Stimulated activated CD8-positive, alpha-beta memory T cell treated with anti-CD3 and anti-CD28 coated beads, Interleukin-4, amount 100 ng/mL, for 4 hours (primary cell): Measurements from ENCODE around the gene SELENOF.

Source experiments
- DNase-seq, 2 donors: peaks; one replicate each; pipeline ENCODE4 v3.0.0-alpha.2; 2020; ENCODE audit warnings: low read depth in 2 of 2, low spot score in 1 of 2

The SELENOF gene

GRCh38 chr1:86913896-86914600 lies at the start of gene SELENOF:
Gene SELENOF, minus strand, starts transcription at chr1:86914126. Its CDS starts 15 bp downstream, at chr1:86914111.
- peak; percentile 98 for DNase-seq

DNA sequence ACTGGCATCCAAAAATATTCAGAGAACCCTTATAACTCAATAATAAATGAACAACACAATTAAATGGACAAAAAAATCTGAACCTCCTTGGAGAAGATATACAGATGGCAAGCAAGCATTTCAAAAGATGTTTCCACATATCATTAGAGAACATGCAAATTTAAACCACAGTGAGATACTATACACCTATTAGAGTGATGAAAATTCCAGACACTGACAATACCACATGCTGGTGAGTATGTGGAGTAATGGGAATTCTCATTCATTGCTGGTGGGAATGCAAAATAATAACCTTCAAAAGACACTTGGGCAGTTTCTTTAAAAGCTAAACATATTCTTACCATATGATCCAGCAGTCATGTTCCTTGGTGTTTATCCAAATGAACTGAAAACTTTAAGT lies 46.6 kb upstream of the SELENOF start:
- DNase-seq = no peak

- no peak for DNase-seq
These were observed 43.3 kb upstream of the SELENOF start for GRCh38 chr1:86957221-86957620.

GRCh38 chr1:86956221-86956620 lies 42.3 kb upstream of the SELENOF start:
- no peak for DNase-seq

DNA sequence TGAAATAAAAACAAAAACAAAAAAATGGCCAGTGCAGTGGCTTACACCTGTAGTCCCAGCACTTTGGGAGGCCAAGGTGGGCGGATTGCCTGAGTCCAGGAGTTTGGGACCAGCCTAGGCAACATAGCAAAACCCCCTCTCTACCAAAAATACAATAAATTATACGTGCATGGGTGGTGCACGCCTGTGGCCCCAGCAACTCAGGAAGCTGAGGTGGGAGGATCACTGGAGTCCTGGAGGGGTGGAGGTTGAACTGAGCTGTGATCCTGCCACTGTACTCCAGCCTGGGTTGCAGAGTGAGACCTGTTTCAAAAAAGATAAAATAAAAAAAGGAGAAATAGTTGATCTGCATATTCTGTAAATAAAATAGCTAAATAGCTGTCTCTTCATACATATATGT lies 41.8 kb upstream of the SELENOF start:
- no peak for DNase-seq

- no peak for DNase-seq
These were observed 39.2 kb upstream of the SELENOF start for GRCh38 chr1:86953167-86953566.

- DNase-seq = no peak
These were observed 37.5 kb upstream of the SELENOF start for GRCh38 chr1:86951430-86951829.

DNA sequence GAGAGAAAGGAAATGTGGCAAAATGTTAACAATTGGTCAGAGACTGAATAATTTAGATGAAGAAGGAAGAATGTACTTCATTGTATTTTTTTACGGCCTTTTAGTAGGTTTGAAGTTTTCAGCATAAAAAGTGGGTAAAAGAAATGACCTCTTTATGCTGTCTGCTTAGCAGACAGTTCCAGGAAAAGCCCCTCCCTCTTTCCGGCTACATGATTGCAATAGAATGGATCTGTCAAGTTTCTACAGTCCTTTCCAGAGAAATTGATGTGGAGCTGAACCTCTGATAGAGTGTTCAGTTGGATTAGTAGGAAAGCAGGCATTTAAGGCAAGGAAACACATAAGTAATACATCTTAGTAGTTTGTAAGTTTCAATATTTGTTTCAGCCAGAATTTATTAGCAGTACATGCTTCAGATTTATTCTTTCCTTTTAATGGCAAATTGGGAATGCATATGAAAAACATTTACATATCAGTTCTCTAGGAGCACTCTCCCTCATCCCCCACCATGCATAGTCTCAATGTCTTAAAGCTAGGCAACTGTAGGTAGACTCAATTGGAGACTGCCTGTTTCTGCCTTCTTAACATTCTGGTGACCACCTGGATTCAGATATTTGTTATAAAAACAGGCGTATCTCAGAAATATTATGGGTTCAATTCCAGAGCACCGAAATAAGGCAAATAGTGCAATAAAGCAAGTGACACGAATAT lies 36.9 kb upstream of the SELENOF start:
- DNase-seq = no peak

- no peak for DNase-seq
These were observed 34.3 kb upstream of the SELENOF start for GRCh38 chr1:86948212-86948611.

- DNase-seq = no peak
These were observed 28.8 kb upstream of the SELENOF start for GRCh38 chr1:86942743-86943142.

- DNase-seq = no peak
These were observed 28.1 kb upstream of the SELENOF start for GRCh38 chr1:86942042-86942441.

DNA sequence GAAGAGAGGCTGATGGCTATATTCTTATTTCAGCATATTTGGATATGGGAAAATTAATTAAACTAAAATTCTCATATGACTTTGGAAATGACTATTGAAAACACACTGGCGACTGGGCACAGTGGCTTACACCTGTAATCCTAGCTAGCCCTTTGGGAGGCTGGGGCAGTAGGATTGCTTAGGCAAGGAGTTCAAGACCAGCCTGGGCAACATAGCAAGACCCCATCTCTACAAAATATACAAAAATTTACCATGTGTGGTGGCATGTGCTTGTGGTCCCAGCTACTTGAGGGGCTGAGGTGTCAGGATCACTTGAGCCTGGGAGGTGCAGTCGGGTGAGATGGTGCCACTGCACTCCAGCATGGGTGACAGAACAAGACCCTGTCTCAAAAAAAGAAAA lies 26.7 kb upstream of the SELENOF start:
- DNase-seq = no peak

- DNase-seq = no peak
These were observed 25.5 kb upstream of the SELENOF start for GRCh38 chr1:86939406-86939805.

GRCh38 chr1:86938855-86939254 lies 24.9 kb upstream of the SELENOF start:
- no peak for DNase-seq

GRCh38 chr1:86938450-86938849 lies 24.5 kb upstream of the SELENOF start:
- DNase-seq = no peak

DNA sequence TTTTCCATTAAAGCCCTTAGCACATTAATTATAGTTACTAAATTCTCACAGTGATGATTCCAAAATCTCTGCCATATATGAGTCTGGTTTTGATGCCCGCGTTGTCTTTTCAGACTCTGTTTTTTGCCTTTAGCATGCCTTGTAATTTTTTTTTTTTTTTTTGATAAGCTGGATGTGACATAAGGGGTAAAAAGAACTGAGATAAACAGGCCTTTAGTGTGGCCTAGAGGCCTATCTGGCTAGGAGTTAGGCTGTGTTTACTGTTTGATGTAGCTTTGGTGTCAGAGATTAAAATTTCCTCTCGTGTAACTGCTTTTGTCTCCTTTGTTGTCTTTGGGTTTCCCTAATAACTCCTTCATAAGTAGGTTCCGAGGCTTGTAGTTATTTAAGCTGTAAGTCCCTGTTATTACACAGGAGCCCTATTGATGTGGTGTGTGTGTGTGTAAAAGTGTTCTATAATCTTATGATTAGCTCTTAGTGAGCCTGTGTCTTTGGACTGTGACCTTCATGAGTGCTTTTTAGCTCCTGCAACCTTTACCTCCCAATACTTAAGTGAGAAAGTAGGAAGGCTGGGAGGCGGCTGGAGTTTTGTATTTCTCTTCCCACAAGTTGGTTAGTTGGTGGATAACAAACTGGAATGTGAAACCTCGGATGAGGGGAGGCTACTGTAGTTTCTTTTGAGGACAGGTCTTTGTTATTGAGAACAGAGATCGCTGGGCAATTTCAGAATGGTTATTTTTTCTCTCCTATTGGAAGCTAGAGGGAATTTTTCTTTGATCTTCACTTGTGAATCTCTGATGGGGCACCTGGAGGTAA lies 19.8 kb upstream of the SELENOF start:
- no peak for DNase-seq

DNA sequence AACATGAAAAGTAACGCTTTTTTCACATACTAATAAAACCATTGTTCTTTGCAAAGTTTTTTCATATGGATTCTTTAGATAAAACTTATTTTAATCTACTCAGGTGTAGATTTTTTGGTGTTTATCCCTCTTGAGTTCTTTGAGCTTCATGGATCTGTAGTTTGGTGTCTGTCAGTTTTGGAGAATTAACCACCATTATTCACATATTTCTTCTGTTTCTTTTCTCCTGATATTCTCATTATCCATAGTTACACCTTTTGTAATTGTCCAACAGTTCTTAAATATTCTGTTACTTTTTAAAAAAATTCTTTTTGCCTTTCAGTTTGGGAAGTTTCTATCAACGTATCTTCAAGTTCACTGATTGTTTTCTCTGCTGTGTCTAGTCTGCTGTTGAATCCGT lies 19.1 kb upstream of the SELENOF start:
- no peak for DNase-seq

GRCh38 chr1:86928819-86929218 lies 14.9 kb upstream of the SELENOF start:
- no peak for DNase-seq

GRCh38 chr1:86926883-86927282 lies 13.0 kb upstream of the SELENOF start:
- no peak for DNase-seq

DNA sequence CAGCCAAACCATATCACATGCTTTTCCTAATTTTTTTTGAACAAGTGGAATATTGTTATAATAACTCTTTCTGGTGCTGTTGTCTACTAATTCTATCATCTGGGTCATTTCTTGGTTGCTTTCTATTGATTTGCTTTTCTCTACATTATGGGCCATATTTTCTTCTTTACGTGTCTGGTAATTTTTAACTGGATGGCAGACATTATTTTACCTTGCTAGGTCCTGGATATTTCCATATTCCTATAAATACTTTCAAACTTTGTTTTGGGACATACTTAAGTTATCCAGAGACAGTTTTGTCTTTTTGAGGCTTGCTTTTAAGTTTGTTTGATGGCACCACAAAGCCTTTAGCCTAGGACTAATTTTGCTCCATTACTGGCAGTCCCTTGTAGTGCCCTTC lies 11.8 kb upstream of the SELENOF start:
- DNase-seq = no peak

DNA sequence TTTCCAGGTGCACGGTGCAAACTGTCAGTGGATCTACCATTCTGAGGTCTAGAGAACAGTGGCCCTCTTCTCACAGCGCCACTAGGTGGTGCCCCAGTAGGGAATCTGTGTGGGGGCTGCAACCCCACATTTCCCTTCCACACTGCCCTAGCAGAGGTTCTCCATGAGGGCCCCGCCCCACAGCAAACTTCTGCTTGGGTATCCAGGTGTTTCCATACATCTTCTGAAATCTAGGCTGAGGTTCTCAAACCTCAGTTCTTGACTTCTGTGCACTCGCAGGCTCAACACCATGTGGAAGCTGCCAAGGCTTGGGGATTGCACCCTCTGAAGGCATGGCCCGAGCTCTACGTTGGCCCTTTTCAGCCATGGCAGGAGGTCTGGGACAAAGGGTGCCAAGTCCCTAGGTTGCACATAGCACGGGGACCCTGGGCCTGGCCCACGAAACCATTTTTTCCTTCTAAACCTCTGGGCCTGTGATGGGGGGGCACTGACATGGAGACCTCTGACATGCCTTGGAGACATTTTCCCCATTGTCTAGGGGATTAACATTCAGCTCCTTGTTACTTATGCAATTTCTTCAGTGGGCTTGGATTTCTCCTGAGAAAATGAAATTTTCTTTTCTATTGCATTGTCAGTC lies 10.5 kb upstream of the SELENOF start:
- no peak for DNase-seq

- DNase-seq = no peak
These were observed 8.5 kb upstream of the SELENOF start for GRCh38 chr1:86922445-86922844.
